ENCODE results near the gene PLD4.

Gene PLD4

GRCh38 chr14:104974665-104975390, 50.1 kb downstream of the PLD4 start:
- DNase-seq (ENCODE audit: low spot score): no peak

- no peak for DNase-seq (ENCODE audit: low spot score)
Measured at GRCh38 chr14:104975481-104976197, 51.0 kb downstream of the PLD4 start.

DNA sequence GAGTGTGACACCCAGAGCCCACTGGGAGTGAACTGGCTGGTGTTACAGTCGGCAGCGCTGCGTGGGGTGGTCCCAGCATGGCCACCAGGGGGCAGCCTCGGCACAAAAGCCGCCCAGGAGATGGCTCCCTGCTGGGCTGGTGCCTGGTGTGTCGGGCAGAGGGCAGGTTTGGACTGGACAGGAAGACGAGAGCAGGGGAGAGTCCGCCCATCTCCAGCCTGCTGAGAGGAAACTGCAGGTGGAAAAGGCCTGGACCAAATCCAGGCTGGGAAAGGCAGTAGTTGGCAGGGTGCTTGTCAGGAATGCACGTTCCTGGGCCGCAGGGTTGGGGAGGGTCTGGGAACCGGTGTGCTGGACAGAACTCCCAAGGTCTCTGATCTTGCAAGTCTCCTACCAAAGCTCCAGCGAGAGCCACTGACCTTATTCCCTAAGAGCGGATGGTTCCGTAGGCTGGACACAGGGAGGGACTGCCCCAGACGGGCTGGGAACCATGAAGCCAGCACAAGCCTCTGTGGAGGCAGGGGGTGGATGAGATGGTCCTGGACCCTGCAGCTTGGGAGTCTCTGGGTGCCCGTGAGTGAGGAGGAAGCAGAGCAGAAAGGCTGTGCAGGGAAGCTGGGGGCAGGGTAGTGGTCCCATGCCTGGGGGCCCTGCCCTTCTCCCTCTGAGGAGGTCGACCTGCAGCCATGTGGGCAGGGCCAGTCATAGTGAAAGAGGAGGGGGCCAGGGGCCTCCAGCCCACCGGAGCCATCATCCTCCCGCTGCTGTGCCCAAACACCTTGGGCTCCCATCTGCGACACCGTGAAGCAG, 51.7 kb downstream of the PLD4 start:
- peak; percentile 57 for DNase-seq (ENCODE audit: low spot score)

DNA sequence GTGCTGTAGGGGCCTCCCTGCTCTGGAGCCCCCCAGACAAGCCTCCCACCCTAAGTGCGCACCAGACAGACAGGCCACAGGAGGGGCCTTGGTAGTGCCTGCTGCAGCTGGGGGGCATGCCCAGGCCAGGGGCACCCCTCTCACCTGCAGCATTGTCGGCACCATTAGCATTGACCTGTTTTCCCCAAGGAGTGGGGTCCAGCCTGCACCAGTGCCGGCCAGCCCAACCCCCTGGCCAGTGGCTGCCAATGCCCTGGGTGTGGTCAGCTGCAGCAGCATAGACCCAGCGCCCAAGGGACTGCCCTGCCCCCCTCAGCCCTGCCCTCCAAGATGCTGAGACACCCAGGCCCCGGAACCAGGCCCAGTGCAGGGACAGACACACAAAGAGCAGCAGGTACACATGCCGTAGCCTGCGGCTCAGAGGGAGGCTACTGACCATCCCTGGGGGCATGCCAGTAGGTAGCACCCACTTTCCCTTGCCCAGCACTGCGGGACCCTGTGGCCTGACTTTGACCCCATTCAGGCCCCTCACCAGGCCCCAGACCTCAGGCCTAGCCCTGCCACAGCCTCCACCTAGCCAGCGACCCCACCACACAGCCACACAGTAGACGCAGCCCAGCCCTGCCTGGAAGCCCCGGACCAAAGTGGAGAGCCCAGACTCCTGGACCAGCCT, 52.5 kb downstream of the PLD4 start:
- no peak for DNase-seq (ENCODE audit: low spot score)

- peak; percentile 65 for DNase-seq (ENCODE audit: low spot score)
Measured at GRCh38 chr14:104977681-104978653, 53.3 kb downstream of the PLD4 start, which contains the start of gene AHNAK2. TSS of gene AHNAK2 (minus strand) at chr14:104978374. CDS start at chr14:104978237, 137 bp downstream.

GRCh38 chr14:104978746-104979691, 54.3 kb downstream of the PLD4 start:
- no peak for DNase-seq (ENCODE audit: low spot score)

GRCh38 chr14:104979758-104980610, 55.3 kb downstream of the PLD4 start:
- peak; percentile 72 for DNase-seq (ENCODE audit: low spot score)

DNA sequence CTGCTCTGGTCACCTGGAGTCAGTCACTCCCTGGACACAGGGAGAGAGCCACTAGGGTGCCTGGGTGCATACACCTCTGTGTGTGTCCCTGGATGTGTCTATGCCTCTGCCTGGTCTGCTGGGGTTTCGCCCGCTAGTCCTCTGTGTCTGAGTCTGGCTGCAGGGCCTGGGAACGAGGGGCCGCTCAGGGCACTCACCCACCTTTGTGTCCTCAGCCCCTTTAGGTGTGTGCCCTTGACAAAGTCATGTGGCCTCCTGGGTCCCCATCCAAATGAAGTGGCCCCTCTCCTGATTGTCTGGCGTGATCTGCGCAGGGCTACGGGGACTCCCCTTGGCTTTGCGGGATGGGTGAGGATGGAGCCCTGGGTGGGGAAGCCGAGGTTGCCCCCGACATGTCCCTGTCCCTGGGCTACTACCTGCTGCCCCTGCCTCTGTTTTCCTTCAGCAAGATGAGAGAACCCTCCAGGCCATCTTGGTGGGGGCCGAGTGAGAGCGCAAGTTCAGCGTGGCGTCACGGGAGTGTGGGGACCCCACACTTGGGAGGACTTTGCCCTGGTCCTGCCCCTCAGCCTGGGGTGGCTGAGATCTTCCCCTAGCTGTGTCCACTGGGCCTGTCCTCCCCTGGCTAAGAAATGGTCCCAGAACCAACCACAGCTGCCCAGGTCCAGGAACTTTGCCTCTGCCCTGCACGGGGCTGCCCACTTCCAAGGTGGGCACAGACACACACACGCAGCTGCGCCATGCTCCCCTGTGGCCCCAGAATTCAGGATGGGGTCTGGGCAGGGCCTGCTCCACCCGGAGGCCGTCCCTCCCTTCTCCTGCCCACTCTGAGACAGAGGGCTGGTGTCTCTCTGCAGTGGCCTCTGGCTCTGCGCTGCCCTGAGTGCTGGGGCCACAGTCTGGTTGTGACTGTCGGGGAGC, 56.2 kb downstream of the PLD4 start:
- DNase-seq (ENCODE audit: low spot score): no peak

GRCh38 chr14:104981699-104982541, 57.2 kb downstream of the PLD4 start:
- no peak for DNase-seq (ENCODE audit: low spot score)

DNA sequence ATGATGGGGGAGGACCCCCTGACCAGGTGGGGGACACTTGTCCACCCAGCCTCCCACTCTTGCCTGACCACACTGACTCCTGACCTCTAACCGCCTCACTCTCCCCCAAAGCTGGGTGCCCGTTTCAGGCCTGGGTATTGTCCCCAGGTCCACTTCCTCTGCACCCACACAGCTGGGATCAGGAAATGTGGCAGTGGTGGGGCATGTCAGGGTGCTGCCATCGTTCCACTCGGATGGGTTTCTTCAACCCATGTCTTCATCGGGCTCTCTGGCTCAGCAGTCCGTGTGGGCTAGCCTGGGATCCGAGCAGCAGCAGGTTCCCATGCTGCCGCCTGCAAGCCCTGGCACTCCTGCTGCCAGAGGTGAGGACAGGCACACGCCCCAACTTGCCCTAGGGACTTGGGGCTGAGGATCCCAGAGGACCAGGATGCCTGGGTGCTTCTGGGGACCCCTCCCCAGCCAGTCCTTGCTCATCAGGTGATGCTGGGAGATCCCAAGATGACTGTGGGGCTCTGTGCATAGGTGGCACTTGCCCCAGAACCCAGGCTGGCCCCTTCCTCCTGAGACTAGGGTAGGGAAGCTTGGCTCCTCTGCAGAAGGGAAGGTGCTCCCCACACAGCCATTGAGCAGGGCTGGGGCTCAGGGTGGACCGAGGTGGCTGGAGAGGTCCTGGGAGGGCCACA, 58.0 kb downstream of the PLD4 start:
- DNase-seq (ENCODE audit: low spot score): no peak

Measured in cerebellar cortex (tissue), 1 donor.